ENCODE measurements around the gene CHCHD10. TPM values are rescaled to one million over a fixed set of nuclear protein-coding genes. Genes with fewer than 3 reads are reported as not detected.

Gene CHCHD10
- 52.5 and 59.5 TPM in 2 replicates for total RNA-seq

DNA sequence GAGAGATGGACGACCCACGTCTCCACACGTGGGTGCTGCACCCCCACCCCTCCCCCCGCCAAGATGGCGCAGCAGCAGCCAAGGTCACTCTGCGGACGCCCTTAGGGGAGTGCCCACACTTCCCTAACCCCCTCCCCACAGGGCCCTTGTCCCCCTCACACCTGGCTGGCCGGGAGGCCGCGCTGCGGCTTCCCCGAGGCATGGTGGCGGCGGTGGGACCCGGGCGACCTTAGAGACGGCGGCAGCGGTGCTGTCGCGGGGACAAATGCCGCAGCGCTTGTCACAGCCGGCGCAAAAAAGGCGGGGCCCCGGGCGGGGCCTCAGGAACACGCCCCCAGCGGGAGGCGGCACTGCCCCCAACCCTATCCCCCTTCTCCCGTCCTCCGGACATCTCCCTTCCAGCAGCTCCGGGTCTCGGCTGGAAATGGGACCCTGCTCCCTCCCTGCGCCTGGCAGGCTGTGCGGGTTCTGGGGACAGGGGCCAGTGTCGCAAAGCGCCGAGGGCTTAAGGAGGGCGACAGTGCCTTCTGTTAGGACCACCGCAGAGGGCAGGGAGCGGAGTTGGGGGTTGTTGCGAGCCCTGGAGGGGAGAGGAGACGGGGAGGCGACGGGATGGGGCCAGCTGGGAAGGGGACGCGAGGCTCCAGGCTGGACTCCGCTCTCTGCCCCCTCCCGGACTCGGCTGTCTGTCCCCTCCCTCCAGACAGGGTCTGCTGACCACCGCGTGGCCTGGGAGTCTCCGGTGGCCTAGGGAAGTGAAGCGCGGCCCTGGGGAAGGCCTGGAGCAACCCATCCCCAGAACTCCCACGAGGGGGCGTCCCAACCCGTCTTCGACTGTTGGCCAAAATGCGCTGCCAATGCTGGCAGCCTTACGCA, at the start of gene CHCHD10:
CHCHD10 (minus strand) TSS at position 300 of the 876 bp plus-strand sequence; CDS start at position 202, 98 bp downstream.
- intact Hi-C loops (cut with micrococcal nuclease): loop anchor here (1.0 kb wide), 1 partner anchor 19 kb away; no protein-coding TSS in a partner anchor

DNA sequence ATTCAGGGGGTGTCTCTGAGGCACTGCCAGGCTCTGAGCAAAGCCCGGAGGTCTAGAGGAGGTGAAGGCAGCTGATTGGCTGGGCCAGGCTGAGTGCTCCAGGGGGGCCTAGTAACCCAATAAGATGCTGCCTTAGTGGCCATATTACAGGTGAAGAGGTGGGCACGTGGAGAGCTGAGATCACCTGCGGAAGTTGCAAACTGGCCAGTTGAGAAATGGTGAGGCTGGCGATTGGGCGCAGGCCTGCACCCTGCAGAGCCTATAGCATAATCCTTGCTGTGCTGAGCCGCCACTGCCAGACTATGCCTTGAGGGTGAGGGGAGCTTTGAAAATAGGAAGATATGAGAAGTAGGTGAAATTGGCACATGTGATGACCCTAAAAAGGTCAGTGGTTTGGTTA, 49.4 kb upstream of the CHCHD10 start:
- intact Hi-C loops (cut with micrococcal nuclease): no loop called here

DNA sequence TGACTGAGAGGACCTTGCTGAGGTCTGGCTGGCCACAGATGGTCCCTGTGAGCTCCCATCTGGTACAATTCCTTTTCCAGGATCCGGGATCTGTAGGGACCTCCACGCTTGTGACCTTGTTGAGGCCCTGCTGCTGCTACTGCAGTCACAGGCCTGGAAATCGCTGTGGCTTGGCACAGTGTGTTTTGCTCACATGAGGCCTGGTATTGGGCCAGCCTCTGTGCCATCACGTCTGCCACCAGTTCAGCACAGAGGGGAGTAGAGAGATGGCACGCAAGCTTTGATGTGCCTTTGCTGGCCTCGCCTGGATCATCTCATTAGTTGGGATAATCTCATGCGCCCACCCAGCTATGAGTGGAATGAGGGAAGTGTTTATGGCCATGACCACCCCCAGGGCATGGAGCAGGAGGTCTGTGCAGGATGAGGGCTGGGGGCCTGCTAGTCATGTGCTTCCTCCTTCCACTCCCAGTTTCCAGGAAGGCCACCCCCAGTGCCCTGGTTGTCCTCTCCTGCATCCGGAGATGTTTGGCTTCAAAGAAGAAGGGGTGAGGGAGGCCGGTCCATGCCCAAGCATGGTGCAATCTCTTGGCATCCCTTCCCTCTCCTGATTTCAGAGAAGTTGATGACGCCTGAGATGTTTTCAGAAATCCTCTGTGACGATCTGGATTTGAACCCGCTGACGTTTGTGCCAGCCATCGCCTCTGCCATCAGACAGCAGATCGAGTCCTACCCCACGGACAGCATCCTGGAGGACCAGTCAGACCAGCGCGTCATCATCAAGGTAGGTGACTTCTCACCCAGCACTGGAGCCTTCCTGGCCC, 48.6 kb upstream of the CHCHD10 start:
- intact Hi-C loops (cut with micrococcal nuclease): no loop called here

DNA sequence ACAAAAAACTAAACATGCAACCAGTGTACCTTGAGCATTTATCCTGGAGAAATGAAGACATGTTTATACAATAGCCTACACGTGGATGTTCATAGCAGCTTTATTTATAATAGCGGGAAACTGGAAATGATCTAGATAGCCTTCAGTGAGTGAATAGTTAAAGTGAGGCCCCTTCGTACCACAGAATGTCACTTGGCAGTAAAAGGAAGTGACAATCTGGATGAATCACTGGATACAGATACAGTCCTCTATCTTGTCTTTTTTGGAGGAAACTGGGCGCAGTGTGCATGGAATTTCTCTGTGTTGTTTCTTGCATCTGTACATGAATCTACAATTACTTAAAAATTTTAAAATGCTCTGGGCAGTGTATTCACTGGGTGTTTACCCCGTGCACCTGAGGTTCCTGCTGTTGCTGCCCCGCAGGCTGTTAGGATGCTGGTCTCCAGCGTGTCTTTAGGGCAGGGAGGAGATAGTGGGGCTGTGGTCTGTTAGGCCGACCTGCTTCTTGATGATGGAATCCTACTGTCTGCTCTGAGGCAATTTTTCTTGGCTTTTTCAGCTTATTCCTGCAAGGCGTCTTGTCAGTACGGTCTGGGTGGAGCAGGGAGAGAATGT, 47.9 kb upstream of the CHCHD10 start:
- intact Hi-C loops (cut with micrococcal nuclease): no loop called here

DNA sequence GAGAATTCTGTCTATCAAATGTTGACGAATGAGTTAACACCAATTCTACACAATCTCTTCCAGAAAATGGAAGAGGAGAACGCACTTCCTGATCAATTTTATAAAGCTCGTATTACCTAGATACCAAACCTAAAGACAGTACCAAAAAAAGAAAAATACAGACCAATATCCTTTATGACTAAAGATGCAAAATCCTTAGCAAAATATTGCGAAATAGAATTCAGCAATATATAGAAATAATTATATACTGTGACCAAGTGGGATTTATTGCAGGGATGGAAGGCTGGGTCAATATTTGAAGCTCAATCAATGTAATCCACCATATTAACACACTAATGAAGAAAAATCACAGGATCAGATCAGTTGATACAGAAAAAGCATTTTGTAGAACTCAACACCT, 44.6 kb upstream of the CHCHD10 start:
- intact Hi-C loops (cut with micrococcal nuclease): no loop called here

DNA sequence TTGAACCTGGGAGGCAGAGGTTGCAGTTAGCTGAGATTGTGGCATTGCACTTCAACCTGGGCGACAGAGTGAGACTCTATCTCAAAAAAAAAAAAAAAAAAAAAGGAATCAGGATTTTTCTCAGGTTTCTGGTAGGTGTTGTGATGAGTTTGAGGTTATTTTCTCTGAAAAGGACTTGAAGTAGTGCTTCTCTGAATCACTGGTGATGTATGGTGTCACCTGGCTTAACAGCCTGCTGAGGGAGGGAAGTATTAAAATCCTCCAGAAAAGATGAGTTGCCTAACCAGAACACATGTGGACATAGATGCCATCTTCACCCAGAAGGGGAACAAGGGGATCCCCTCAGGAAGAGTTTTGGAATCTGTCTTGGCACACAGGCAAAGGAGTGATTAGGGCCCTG, 39.1 kb upstream of the CHCHD10 start:
- intact Hi-C loops (cut with micrococcal nuclease): no loop called here

DNA sequence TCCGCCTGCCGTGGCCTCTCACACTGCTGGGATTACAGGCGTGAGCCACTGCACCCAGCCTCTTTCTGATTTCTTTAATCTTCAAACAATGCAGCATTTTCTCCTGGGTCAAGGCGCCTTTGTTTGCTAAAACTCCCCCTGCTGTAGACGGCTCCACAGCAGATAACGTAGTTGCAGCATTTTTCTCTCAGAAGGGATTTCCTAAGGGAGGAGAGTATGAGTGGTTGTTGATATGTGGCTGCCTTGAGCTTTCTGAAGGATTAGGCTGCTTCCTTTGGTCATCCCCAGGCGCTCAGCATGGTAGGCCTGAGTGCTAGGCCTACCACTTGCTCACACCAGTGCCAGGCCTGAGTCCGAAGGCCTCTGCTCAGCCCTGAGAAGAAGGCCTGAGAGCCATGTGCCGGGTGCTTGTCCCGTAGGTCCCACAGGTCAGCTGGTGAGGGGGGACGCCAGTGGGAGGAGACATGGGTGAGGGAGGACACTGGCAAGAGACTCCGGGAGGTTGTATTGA, 37.1 kb upstream of the CHCHD10 start:
- intact Hi-C loops (cut with micrococcal nuclease): no loop called here

DNA sequence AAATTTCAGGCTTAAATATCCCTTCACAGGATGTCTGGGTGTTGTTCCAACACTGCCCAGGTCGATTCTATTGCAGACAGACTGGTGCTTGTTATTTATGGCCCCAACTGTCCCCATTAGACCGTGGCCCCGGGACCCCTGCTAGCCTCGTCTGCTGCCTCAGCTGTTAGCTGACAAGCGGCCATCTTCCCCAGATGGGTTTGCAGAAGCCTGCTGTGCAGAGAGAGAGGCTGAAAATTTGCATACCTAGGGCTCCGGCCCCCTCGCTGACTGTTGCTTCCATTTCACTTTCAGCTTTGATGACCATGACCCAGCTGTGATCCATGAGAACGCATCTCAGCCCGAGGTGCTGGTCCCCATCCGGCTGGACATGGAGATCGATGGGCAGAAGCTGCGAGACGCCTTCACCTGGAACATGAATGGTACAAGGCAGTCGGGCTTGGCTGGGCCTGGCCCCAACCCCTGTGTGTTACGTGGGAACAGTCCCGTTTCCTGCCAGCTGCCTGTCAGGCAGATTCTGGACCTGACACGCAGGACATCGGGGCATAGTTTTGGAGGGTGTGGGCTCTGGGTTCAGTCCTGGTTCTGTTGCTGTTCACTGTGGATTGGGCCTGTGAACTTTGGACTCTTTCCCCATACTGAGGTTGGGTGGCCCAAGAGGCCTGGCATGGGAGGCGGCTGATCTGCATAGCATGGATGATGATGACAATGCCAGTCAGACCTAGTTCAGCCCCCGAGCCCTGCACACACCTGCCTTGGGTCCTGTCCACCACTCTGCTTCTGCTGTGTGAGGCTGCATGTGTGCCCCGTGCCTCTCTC, 35.4 kb upstream of the CHCHD10 start:
- intact Hi-C loops (cut with micrococcal nuclease): no loop called here

DNA sequence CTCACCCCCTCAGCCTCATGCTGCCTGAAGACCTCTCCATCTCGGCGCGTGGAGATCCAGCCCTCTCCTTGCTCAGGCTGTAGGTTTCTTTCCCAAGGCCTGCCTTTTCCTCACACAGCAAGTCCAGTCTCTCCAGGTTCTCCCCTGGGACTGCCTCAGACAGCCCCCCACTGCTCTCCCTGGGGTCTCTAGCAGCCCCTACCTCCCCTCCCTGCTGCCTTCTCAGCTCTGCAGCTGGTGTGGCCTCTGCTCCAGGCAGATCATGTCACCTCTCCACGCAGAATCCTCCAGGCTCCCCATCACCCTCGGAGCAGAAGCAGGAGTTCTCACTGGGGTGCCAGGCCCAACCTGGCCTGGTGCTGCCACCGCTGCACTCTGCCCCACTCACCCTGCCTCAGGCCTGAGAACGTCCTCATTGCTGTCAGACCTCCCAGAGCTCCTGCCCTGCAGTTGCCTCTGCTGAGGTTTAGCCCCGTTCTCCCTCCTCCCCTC, 34.2 kb upstream of the CHCHD10 start:
- intact Hi-C loops (cut with micrococcal nuclease): no loop called here

DNA sequence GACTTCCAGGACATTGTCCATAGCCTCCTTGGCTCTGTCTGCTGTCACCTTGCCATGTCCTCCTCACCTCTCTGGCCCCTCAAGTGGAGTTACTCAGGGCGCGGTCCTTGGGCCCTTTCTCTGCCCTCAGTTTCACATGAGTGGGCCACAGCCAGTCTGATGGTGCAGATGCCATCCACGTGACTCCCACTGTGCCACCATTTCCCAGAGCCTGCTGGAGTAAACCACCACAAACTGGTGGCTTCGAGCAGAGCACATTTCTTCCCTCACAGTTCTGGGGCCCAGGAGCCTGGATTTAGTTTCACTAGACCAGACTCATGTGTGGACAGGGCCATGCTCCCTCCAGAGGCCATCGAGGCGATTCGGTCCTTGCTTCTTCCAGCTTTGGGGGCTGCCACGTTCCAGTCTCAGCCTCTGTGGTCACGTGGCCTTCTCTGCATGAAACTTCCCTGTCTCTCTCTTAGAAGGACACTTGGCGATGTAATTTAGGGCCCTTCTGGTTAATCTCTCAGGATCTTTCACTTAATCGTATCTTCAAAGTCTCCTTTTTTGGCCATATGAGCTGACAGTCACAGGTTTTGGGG, 33.6 kb upstream of the CHCHD10 start:
- intact Hi-C loops (cut with micrococcal nuclease): no loop called here

DNA sequence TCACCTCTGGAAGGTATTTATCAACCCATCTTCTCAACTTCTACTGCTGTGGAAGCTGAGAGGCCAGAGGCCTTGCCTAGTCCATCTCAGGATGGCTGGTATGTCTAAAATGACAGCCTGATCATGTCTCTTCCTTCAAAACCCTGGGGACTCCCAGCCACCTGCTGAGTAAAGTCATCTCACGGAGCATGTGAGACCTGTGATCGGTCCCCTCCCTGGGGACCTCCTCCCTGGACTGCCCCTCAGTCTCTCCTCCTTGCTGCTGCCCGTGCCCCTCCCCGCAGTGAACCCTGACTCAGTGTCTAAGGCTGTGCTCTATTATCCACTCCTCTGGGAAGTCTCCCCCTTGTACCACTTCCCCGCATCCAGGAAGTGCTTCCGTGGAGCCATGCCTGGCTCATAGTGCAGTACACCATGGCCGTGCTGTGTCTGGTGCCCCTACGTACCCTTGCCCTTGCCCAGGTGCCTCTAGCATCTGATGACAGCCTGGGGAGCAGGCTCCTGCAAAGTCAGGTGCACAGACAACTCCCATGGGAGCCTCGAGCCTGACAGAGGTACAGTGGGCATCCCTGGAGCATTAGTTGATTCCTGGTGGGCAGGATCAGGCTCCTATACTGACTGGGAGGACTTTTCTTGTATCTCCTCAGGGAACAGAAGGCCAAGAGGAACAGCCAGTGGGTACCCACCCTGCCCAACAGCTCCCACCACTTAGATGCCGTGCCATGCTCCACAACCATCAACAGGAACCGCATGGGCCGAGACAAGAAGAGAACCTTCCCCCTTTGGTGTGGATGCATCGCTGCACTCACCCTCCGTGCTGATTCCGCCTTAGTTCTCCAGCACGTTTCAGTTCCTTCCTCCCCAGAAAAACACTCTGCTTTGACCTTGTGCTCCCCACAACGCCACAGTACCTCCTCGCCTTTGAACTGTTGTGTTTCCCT, 32.8 kb upstream of the CHCHD10 start:
- intact Hi-C loops (cut with micrococcal nuclease): no loop called here

DNA sequence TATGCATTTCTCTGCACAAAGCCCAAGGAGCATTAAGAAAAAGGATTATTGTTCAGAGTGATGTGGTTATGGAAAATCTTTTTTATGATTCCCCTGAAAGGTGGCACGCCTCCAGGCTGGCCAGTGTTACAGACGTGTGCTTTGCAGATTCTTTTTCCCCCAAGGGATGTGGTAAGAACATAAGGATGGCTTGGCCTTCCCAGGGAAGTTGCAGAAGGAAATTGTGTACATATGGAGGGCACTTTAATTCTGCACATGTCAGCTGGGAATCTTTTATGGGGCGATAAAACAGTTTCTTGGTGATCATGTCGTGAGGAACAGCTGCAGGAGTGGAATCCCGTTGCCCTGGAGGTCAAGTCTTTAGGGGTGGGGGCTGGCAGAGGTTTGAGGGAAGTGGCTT, 28.7 kb upstream of the CHCHD10 start:
- intact Hi-C loops (cut with micrococcal nuclease): no loop called here

DNA sequence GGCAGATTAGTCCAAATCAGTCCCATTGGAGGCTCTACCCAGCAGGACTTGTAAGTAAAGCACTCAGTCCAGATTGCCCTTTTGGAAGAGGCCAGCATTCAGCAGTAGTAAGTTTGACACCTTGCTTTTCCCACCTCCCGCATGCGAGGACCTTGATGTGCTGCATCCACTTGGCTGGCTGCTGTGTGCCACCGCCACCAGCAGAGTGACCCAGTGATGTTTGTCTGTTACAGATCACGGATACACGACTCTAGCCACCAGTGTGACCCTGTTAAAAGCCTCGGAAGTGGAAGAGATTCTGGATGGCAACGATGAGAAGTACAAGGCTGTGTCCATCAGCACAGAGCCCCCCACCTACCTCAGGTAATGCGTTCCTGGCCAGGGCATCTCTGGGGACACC, 25.6 kb upstream of the CHCHD10 start:
- intact Hi-C loops (cut with micrococcal nuclease): no loop called here

DNA sequence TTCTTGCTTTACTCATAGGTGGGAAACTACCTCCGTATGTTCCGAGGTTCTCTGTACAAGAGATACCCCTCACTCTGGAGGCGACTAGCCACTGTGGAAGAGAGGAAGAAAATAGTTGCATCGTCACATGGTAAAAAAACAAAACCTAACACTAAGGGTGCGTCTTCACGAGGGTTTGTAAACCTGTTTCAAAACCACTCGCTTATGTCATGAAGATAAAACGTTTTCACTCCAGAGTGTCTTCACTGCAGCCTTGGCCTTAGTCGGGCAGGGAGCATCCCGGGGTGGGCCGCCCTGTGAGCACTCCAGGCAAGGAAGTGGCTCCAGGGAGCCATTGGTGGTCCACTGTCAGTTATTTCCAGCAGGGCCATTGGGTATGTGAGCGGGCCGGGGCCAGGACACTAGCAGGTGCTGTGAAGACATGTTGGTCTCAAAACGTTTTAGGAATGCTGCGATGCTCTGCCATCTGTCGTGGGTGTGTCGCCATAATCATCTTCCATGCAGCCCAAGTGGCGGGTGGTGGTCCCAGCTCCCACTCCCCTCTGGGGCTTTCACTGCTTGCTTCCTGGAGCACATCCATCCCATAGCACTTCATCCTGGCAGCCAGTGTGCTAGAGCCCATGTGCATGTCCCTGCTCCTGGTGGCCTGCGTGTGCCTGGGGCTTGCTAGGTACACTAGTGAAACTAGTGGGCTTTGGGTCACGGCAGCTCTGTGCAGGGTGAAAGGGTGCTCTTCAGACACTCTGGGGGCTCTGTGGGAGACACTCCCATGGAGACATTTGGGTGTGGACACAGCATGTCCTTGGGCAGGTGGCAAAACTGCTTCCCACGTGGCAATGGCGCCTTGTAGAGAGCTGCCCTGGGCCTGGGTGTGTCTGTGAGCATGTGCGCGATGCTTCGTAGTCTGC, 24.2 kb upstream of the CHCHD10 start:
- intact Hi-C loops (cut with micrococcal nuclease): no loop called here

DNA sequence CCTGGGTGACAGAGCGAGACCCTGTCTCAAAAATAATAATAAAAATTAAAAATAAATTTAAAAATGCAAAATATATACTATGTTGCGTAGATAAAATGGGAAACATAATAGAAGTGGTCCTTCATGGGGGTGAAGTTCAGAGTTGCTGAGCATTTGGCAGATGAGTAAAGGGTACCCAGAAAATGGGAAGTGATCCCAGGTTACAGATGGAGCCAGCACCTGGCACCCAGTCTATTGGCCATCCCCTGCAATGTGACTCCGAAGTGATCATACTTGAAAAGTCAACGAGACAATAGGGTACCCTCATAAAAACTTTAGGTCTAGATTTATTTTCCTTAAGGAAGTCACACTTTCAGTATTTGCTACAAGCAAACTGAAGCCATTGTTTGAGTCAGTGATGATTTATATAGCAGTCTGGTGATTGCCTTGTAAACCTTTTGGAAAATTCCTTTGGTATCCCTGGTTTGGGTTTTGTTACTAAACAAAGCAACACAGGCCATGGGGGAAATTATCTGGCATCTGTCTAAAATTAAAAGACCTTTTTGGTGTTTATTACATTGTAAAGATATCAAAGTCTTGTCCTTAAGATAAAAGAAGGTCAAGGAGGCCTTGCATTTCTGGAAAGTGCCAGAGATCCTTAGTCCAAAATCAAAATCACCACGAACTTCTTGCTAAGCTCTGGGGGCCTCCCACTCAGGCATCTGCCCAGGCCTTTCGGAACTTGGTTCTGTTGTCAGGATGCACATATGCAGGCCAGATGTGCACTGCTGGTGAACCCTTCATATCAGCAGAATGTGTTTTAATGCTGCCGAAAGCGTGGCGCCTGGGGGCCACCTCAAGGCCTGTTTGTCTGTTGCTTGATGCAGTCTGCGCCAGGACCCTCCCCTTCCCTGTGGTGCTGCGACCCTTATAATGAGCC, 23.3 kb upstream of the CHCHD10 start:
- intact Hi-C loops (cut with micrococcal nuclease): no loop called here

DNA sequence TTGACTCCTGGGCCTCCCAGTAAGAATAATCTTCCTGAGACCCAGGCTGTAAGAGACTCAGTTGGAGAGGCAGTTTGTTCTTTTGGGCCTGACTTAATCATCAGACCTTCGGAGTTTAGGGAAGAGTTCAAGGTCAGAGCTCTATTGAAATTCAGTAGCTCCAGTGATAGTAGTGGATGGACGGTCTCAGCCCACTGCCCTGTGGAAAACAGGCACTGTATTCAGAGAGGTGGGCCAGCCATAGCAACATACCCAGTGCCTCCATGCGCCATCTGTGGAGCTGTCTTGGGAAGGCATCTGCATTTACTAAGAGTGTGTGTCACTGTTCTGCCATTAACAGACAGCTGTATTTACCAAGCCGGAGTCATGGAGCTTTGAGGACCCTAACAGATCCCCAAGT, 21.9 kb upstream of the CHCHD10 start:
- intact Hi-C loops (cut with micrococcal nuclease): no loop called here

DNA sequence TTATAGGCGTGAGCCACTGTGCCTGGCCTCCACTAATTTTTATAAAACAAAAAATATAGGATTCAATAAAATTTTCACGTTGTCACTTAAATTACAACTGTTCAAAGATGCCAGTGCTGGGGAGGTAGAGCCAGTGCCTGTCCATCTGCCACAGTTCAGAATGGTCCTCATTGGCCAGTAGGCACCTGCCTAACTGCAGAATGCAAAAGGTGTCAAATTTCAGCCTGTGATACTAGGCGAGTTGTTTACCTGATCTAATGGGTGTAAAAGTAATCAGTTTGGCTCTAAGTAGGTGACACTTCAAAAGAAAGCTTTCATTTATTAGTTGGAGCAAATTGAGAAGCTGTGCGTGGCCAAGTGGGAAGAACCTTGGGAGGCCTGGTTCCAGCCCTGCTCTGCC, 21.3 kb upstream of the CHCHD10 start:
- intact Hi-C loops (cut with micrococcal nuclease): no loop called here

Data from T-helper 2 cell treated with Interferon-gamma antibody and Interleukin-4, amounts not matched to agents 100 ng/mL and 5 ng/mL, for 36 hours (primary cell).